B cell (primary cell): ENCODE results near the gene CD74.

Experiments used
- CTCF ChIP-seq: fragments of 200-600 bp; IDR thresholded peaks from one replicate; pipeline ENCODE4 v1.8.0; 2022; ENCODE audit warnings: antibody characterized with exemption, mild to moderate bottlenecking
- EZH2 ChIP-seq: IDR thresholded peaks from 2 replicates; pipeline ENCODE4 v1.6.1; 2012; ENCODE audit warnings: borderline replicate concordance, low read depth, mild to moderate bottlenecking, moderate library complexity, low read length; ENCODE audit not compliant: insufficient read depth, poor library complexity, severe bottlenecking

- TF ChIP-seq EZH2, result no peak
- no peak for TF ChIP-seq CTCF
These were observed 2.8 kb downstream of the CD74 start for GRCh38 chr5:150409638-150410523.
